ENCODE data around the gene NPY2R.

NPY2R gene

DNA sequence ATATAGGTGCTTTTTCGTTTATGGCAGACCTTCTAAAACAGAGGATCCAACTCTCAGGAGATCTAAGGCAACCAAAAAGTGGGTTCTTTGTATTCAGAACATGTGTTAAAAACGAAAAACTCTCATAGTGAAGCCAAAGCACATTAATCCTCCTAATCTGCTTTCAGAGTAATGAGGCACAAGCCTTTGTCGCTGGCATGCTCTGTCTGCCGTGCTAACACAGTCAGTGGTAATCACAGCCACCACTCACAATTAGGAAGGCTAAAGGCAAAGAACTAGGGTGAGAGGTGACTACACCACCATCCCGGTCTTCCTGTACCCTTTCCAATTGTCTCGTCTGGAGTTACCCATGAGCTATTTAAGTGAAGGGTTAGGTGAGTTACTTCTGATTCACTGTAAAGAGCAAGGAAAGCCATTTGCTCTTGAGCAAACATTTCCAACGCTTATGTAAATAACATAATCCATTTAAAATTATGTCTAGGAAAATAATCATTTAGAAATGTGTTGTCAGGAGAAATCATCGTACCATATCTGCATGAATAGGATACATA is 40.7 kb downstream of the NPY2R start:
- DNase-seq (ENCODE audit: extremely low read depth, insufficient read length), result no peak
- no peaks in the 10 kb centered on the region for H3K36me3 ChIP-seq (ENCODE audit: control insufficient read depth, insufficient read depth, low read length)
- no peak overlapping the region for H3K4me3 ChIP-seq (replicated peaks; ENCODE audit: low read depth, low read length)
- TF ChIP-seq, protein P1, sequence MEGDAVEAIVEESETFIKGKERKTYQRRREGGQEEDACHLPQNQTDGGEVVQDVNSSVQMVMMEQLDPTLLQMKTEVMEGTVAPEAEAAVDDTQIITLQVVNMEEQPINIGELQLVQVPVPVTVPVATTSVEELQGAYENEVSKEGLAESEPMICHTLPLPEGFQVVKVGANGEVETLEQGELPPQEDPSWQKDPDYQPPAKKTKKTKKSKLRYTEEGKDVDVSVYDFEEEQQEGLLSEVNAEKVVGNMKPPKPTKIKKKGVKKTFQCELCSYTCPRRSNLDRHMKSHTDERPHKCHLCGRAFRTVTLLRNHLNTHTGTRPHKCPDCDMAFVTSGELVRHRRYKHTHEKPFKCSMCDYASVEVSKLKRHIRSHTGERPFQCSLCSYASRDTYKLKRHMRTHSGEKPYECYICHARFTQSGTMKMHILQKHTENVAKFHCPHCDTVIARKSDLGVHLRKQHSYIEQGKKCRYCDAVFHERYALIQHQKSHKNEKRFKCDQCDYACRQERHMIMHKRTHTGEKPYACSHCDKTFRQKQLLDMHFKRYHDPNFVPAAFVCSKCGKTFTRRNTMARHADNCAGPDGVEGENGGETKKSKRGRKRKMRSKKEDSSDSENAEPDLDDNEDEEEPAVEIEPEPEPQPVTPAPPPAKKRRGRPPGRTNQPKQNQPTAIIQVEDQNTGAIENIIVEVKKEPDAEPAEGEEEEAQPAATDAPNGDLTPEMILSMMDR (IDR thresholded peaks at IDR 0.05; ENCODE audit: insufficient read depth, low read length, poor library complexity, severe bottlenecking), result no peak
- H3K27me3 ChIP-seq (replicated peaks; ENCODE audit: control insufficient read depth, insufficient read depth, low read length), result no peaks in the 10 kb centered on the region

DNA sequence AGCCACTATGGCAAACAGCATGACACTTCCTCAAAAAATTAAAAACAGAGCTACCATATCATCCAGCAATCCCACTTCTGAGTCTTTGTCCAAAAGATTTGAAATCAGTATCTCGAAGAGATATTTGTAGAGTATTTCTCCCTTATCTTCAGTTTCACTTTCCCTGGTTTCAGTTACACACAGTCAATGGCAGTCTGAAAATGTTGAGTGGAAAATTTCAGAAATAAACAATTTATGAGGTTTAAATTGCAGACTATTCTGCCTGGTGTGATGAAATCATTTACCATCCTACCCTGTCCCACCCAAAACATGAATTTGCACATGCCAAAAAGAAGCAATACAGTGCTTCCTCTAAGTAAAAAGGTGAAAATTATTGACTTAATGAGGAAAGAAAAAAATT is 43.9 kb downstream of the NPY2R start:
- no peak for DNase-seq (ENCODE audit: extremely low read depth, insufficient read length)
- no peaks in the 10 kb centered on the region for H3K27me3 ChIP-seq (replicated peaks; ENCODE audit: control insufficient read depth, insufficient read depth, low read length)
- H3K4me3 ChIP-seq (replicated peaks; ENCODE audit: low read depth, low read length), result no peak overlapping the region
- TF ChIP-seq, protein P1 (IDR thresholded peaks at IDR 0.05; ENCODE audit: insufficient read depth, low read length, poor library complexity, severe bottlenecking), result no peak
- no peaks in the 10 kb centered on the region for H3K36me3 ChIP-seq (ENCODE audit: control insufficient read depth, insufficient read depth, low read length)

DNA sequence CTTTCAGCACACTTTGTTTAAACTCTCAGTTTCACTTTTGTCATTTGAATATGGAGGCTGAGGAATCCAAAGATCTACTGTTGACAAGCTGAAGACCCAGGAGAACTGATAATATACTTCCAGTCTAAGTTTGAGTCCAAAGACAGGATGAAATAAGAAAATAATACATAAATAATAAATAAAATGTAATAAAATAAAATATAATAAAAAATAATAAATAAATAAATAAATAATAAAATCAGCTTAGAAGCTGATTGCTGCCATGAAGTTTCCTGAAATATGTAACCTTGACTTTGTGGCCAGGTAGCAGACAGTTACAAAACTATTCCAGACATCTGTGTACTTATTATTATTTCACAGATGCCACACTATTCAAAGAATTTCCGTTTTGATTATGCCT is 55.0 kb downstream of the NPY2R start:
- TF ChIP-seq, protein P1 (IDR thresholded peaks at IDR 0.05; ENCODE audit: insufficient read depth, low read length, poor library complexity, severe bottlenecking), result no peak
- Histone ChIP-seq H3K27me3 (replicated peaks; ENCODE audit: control insufficient read depth, insufficient read depth, low read length) (no peaks in the 10 kb centered on the region), H3K36me3 (ENCODE audit: control insufficient read depth, insufficient read depth, low read length) (no peaks in the 10 kb centered on the region), H3K4me3 (replicated peaks; ENCODE audit: low read depth, low read length) (no peak overlapping the region)
- DNase-seq (ENCODE audit: extremely low read depth, insufficient read length), result no peak

DNA sequence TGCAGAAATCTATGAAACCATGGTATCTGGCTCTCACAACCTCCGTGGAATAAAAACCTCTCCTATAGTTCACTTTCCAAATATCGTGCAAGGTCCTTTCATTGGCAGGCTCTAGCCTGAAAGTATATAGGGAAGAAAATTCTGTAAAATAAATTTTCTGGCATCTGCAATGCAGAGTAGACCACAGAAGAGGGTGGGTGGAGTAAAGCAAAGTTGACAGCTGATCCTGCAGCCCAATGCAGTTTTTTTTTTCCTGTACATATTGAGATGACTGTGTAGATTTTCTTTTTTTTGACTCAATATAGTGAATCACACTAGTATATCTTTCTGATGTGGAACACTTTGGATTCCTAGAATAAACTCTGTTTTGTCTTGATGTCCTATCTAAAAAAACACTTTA is 56.7 kb downstream of the NPY2R start:
- no peaks in the 10 kb centered on the region for H3K36me3 ChIP-seq (ENCODE audit: control insufficient read depth, insufficient read depth, low read length)
- DNase-seq (ENCODE audit: extremely low read depth, insufficient read length), result no peak
- H3K27me3 ChIP-seq (replicated peaks; ENCODE audit: control insufficient read depth, insufficient read depth, low read length), result no peaks in the 10 kb centered on the region
- TF ChIP-seq, protein P1 (IDR thresholded peaks at IDR 0.05; ENCODE audit: insufficient read depth, low read length, poor library complexity, severe bottlenecking), result no peak
- H3K4me3 ChIP-seq (replicated peaks; ENCODE audit: low read depth, low read length), result no peak overlapping the region
